HPDE6-E6E7 (cell line): ENCODE measurements around the gene DACH2.

Experiments
- DNase-seq: peaks from one replicate; pipeline ENCODE4 v3.0.0; 2011; ENCODE audit warnings: missing footprints; ENCODE audit errors: extremely low spot score

DACH2 gene

DNA sequence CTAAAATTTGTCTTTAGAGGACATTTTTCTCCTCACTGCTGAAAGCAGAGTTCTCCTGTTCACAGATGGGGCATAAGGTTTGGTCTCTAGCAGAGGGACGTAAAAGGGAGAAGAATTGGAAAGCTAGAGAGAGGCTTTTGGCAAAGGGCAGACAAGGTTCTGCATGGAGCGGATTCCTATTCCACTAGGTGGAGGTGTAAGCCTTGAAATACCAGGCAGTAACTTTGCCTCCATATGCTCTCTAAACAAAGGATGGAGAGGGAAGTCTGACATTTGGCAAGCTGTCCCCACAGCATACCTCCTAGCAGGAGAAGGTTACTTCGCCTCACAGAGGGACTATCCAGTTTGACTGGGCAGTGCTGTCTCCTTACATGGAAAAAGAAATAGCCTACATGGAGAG lies 174.7 kb downstream of the DACH2 start:
- DNase-seq = no peak

DNA sequence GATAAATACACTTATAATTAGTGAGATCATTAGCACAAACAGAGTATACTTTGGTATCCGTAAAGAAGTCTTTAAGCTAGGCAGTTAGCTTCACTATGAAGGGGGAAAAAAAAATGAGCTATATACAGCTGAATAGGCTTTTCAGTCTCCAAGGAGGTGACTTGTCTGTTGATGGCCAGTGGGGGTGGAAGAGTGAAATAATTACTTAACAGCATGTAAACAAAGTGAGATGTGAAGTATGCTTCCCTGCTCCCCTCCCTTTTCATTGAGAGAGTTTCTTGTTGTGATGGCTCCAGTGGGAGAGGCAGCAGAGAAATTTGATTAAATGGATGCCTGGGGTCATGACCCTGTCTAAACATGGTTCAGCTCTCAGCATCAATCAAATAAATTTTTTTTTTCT lies 180.9 kb downstream of the DACH2 start:
- DNase-seq = no peak

DNA sequence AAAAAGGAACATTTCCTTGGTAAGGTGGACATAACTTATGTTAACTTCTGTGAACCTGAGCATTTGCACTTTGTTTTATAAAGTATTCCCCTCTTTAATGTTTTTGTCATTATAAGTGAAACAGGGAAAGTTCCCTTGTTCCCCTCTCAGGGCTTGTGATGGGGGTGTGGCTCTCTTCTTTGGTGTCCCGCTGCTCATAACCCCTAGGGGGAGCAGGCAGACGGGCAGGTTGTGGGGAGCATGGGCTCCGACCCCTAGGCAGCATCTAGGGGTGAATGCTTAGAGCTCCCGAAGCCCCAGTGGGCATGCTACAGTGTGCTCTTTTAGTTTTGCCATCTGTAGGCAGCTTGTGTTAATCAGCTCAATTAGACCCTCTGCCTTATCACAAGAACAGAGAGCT lies 200.4 kb downstream of the DACH2 start:
- DNase-seq = no peak

DNA sequence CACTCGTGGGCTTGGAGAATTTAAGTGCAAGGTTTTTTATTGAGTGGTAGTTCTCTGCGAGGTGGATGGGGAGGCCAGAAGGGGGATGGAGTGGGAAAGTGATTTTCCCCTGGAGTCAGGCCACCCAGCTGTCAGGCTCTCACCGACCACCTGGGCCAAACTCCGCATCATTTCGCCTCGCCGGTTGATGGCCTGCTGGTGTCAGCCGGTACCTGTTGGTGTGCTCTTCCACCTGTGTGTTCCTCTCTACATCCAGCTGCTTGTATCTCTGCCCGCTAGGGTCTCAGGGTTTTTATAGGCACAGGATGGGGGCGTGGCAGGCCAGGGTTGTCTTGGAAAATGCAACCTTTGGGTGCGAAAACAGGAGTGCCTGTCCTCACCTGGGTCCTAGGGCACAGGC lies 200.9 kb downstream of the DACH2 start:
- DNase-seq = no peak

DNA sequence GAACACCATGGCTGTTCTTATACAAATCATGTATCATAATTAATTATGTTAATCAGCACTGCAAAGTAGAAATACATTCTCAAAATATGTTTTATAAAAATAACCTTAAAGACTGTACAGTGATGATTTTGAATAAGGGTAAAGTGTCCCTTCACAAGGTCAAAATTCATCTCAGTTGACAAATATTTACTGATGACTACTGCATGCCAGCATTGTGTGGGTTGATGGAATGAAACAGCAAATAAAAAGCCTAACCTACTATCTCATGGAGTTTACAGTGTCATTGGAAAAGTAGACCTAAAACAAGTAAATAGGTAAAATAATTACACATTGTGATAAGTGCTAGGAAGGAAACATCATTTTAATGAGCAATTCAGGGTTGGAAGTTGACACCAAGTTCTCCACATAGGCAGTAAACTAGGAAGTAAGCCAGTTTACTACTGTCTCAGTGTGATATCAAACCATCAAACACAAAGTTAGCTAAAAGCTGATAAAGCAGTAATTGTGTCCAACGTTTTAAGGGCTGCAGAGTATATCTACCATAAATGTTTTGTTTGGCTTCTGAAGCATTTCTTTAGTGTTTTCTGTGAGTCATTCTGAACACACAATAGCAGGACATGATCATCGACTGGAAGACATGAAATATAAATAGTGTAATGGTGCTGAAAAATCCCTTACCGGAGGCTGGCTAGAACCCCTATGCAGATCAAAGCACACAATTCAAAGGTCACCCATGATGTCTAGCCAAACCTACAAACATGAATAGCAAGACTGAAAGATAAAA lies 221.8 kb downstream of the DACH2 start:
- no peak for DNase-seq

DNA sequence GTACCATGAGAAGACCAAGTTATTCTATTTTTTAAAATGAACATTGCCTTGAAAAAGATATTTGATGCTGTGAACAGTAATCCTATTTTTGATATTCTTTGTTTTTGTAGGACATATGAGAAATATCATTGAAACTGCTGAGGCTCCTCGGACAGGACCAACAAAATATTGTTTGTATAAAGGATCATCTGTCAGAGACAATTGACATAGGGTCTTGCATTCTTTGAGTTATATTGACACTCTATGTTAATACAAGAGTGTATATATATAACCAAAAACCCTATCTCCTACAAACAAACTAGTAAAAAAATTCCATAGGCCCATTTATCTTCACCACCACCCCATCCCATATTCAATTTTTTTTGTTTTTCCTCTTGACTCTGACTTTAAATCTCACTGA lies 222.7 kb downstream of the DACH2 start:
- no peak for DNase-seq

DNA sequence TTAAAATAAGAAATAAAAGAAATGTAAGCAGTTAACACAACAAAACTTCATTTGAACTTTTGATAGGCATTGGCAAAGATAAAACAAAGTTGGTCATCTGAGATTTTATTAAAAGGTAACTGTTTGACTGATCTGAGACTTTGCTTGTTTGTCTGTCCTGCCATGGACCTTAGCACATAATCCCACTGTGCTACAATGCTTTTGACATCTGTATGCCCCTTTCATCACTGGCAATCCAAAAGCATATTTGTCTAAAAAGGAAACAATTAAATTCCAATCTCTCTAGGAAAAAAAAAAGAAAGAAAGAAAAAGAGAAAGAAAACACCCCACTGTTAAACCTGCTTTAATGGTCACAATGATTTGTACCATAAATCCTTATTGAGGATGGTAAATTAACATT lies 231.0 kb downstream of the DACH2 start:
- no peak for DNase-seq

DNA sequence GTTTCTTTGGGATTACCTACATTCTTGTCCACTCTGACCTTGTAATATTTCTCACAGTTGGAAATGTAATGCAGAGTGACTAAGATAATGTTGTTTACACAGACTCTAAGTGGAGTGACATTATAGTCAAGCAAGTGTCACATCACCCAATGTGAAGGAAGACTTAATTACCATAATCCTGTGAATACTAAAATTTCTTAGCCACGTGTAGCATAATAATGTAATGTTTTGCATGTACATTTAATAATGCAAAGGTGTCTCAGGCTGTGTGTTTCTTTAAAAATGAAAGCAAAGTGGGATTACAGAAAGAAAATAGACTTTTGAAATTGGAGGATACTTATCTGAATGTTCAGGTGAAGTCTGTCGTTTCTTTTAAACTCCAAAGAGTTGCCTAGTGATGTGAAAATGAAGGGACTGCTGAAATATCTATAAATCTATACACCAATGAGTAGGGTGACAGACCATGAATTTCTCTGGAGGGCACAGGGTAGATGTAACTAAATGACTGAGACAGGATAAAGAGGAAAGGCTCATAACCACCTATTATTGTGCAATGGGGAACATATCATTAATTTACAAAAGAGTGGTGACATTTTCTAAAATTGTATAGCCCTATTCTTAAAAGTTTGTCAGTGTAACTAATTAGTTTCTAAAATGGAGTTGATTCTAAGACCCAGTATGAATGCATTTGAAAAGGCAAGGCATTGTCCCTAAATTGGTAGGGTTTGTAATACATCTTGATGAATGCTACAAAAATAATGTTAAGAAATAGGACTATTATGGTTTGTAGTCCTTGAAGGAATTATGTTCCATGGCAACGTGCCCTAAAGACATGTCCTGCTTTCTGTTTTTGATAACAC lies 235.7 kb downstream of the DACH2 start:
- DNase-seq = no peak

DNA sequence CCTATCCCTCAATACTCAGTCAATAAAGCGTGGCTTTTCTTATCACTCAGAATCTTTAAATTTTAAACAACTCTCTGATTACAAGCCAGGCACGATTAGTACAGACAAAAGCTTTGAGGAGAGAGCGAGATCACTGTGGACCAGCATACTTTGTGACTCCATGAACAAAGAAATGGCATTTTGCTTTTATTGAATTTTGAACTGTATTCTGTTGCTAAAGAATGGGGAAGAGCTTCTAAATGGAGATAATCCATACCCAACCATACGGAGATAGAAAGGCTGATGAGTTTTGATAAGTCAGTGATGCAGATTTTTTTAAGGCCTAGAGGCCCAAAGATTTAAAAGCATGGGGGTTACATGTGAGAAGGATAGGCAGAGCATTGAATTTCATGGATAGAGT lies 259.1 kb downstream of the DACH2 start:
- DNase-seq = no peak

DNA sequence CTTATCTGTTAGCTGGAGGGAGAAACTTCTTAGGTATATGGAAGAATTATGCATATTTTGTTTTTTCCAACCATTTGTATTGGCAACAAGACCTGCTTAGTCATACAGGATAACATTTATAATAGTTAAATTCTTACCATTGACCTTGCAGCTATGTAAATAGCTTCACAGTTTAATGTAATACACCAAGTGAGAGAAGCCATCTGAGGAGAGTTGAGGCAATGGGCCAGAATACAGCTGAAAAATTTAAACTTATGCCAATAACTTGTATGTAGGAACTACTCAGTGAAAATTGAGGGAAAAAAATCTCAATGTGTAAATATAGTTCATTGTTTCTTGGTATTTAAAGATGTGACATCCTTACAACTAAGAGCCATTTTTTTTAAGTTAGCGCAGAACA lies 273.5 kb downstream of the DACH2 start:
- no peak for DNase-seq

DNA sequence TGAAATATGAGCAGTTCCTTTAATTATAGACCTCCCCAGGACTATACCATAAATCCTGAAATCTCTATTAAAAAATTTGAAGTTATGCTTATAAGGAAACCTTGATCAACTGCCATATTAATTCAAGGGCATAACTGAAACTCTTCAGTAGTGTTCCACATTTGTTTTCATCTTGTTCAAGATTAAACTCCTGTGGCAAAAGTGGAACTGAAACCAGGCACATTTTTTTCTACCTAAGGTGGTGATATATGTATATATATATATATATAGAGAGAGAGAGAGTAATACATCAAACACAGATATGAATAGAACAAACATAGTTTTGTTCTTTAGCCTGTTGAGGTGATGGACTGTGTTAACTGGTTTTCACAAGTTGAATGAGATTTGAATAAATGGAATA lies 287.9 kb downstream of the DACH2 start:
- DNase-seq = no peak

DNA sequence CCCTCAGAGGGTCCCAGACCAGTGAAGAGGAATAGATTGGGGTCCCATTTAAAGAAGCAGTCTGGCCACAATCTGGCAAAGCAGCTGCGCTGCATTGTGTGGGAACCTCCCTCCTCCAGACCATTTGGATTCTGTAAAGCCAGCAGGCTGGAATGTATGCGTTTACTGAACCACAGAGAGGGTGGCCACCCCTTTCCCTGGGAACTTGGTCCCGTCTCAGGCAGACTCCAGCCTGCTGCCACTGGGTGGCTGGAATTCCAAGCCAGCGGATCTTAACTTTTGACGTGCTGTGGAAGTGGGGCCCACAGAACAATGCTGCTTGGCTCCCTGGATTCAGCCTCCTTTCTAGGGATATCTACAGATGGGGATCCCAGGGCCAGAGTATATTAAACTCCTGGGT lies 307.2 kb downstream of the DACH2 start:
- no peak for DNase-seq

DNA sequence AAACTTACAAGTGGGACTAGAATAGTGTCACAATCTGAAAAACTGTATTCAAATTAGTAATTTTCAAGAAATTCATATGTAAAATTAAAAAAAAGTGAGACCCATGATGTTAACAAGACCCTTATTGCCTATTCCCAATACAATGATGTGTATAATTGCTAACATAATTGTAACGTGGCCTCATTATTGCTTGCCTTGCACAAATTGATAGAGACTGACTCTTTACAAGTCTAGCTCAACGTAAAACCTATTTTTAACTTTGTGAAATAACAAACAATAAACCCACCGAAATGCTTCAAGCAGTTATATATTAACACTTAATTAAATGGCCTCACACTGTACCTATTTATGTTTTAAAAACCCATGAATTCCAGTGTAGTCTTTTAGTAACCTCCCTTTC lies 312.5 kb downstream of the DACH2 start:
- DNase-seq = no peak

DNA sequence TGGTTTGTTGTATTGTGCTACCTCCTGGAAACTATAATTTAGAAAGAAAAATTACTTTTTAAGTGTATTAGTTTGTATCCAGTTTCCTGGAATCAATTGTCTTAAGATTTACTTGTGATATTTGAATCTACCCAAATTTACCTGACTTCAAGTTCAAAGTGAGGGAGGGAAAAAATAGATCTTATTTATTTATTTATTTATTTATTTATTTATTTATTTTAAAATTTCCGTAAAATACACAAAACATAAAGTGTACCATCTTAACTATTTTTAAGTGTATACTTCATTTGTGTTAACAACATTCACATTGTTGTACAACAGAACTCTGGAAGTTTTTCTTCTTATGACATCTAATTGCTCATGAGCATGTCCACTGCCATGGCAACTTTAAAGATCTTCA lies 356.0 kb downstream of the DACH2 start:
- no peak for DNase-seq

DNA sequence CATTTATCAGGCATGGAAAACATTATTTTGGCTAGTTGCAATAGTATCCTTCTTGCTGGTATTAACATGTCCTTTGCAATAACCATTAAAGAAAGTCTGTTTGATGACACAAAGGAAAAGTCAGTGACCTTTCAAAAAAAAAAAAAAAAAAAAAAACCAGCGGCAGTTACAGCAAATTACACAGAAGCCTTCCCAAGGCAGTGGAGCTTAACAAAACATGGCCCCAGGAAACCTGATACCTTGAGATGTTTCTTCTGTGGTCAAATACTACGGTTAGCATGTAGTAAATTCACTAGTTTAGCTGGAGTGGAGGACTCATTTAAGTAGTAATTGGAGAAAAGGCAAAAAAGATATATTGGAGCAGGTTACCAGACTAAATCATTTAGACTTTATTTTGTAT lies 359.1 kb downstream of the DACH2 start:
- DNase-seq = no peak

DNA sequence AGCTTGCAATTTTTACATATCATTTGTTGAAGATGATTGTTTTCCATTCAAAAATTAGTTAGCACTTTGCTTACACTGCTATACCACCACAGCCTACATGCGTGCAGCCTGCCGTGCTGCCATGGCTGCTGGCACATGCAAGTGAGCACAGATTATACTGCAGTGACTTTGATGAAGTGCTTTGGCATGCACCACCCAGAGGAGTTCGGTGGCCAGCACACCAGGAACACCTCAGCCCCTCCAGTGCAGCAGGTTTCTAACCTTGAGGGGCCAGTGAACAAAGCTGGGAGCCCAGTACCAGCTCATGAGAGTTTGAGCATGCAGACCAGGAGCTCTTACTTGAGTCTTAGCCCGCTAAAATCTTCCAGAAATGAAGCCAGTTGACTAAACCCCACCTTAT lies 431.5 kb downstream of the DACH2 start:
- DNase-seq = no peak

DNA sequence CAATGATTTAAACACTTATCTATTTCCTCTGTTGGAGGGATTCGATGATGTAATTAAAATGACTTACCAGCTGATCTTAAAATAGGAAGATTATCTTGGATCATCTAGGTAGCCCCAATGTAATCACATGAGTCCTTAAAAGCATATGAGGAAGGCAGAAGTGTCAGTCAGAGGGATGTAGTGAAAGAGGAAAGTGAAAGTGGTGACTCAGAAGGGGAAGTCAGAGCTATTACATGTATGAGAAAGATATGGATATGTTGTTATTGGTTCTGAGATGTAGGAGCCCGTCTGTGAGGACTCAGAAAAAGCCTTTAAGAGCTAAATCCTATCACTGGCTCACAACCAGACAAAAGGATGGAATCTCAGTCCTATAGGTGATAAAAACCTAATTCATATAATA lies 456.4 kb downstream of the DACH2 start:
- DNase-seq = no peak

DNA sequence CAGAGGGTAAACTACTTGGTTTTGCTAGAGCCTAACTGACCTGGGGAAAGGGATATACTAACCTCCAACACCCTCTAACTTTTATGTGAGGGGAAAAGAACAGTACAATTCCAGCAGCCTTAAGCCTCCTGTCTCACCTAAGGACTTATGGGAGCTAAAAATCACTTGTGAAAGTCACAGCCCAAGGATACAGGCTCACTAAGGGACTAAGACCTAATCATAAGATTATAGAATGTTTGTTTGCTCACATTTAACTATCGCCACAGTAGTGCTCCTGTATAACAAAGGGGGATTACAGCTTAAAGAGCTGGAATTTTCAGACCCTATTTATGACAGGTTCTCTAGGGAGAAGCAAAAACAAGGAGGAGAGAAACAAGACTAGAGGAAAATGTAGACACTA lies 548.7 kb downstream of the DACH2 start:
- no peak for DNase-seq

DNA sequence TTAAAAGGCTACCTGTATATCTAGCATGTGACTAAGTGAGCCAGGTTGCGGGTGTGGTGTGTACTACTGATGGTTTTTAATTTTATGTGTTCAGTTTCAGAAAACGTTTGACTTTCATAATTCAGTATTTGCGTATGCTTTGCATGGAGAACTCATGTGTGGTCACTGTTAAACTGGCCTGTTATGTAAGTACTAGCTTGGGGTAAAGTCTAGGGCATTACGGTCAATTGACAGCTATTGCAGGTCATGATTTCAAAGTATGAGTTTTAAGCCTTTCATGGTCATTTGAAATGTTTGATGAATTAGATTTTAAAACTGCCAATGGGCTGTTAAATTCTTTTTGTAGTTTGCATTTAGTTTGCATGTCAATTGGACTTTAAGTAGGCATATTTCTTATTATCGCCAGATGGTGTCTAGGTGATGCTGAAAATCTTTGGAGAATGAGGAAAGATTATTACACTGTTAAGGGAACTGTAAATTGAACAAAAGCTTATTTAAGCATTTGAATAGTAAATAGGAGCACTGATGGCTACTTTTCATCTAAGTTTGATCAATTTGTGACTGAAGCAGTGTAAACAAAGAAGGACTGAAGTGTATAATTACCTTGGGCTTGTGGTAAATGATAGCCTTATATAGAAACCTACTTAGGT lies 563.4 kb downstream of the DACH2 start:
- DNase-seq = no peak

DNA sequence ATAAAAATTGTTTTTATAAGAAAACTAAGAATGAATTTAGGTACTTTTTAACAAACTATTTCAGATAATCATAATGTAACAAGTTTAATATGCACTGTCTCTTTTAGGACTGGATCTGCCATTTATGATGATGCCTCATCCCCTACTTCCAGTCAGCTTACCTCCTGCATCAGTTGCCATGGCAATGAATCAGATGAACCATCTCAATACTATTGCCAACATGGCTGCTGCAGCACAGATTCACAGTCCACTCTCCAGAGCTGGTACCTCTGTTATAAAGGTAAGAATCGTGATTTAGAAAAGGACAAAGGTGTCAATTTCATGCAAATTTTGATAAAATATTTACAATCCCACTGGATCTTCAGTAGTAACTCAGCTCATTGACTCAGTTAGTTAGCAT lies 566.2 kb downstream of the DACH2 start:
- no peak for DNase-seq

DNA sequence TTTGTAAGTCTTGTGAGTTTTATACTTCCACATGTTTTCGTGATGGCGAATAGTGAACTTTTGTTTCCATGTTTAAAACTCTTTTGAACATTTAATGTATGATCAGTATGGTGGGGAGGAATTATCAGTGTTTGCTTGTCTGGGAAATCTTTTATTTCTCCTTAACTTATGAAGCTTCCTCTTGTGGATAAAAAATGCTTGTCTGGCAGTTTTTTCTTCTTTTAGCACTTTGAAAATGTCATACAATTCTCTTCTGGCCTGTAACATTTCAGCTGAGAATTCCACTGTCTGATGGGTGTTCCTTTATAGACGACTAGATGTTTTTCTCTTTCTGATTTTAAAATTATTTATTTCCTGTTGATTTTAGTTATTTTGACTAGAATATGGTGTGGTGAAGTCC lies 576.0 kb downstream of the DACH2 start:
- no peak for DNase-seq

DNA sequence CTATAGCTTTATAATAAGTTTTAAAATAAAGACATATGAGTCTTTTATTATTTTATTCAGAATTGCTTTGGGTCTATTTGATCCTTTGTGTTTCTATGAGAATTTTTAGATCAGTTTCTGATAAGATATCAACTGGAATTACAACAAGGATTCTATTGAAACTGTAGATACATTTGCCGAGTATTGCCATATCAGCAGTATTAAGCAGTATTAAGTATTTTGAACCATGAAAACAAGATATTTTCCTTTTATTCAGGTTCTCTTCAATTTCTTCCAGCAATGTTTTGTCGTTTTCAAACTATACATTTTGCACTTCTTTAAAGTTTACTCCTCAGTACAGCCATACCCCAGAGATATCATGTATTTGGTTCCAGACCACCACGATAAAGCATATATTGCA lies 598.8 kb downstream of the DACH2 start:
- no peak for DNase-seq

DNA sequence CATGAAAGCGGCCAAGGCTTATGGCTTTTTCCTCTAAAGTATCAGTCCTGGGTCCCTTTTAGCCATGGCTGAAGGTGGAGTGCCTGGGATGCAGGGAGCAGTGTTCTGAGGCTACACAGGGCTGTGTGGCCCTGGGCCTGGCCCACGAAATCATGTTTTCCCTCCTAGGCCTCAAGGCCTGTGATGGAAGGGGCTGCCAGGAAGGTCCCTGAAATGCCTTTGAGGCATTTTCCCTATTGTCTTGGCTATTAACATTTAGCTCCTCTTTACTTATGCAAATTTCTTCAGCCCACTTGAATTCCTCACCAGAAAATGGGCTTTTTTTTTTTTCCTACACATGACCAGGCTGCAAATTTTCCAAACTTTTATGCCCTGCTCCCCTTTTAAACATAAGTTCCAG lies 657.0 kb downstream of the DACH2 start:
- DNase-seq = no peak
